Mammary epithelial cell (primary cell): ENCODE measurements around the gene PEX1.

Source experiments
- CTCF ChIP-seq, 2 donors: IDR thresholded peaks in 1 of 2; conservative IDR thresholded peaks in 1 of 2; 2 replicates each; pipeline ENCODE4 v1.5.1; 2011 to 2012; ENCODE audit warnings: inconsistent platforms in 2 of 2, low read length in 2 of 2, mild to moderate bottlenecking in 2 of 2, control low read depth in 1 of 2, low read depth in 1 of 2; ENCODE audit not compliant: insufficient read depth in 1 of 2; ENCODE audit errors: extremely low read depth in 1 of 2
- EZH2 ChIP-seq: IDR thresholded peaks from 2 replicates; pipeline ENCODE4 v1.6.1; 2012; ENCODE audit warnings: low read length, inconsistent platforms, borderline replicate concordance

GRCh38 chr7:92547579-92547978 is 19.3 kb upstream of the PEX1 start:
- TF ChIP-seq CTCF (conservative IDR thresholded peaks at IDR 0.05 in 1 of 2, IDR thresholded peaks at IDR 0.05 in 1 of 2; ENCODE audit: extremely low read depth in 1 of 2, insufficient read depth in 1 of 2, low read depth in 1 of 2, low read length in 2 of 2) (no peak), EZH2 (no peak)
